ENCODE measurements around the gene FARS2. TPM values are rescaled to one million over a fixed set of nuclear protein-coding genes. Genes with fewer than 3 reads are reported as not detected.
"Not testable (repeated sequence)": the region's sequence is repeated elsewhere in the genome, so short reads cannot be mapped to it uniquely, and the experiment has no call there.

The FARS2 gene
- total and polyA plus RNA-seq, 2 of the 13 experiments (the other 11 are each of a cell fraction or from before 2014, with no cell fraction given): 15.4 to 26.0 TPM

GRCh38 chr6:5698318-5698717 lies 437.0 kb downstream of the FARS2 start:
- TF ChIP-seq TEF (CRISPR knock-in tag; IDR thresholded peaks at IDR 0.05) (no peak), ZNF577 (CRISPR knock-in tag; IDR thresholded peaks at IDR 0.05; ENCODE audit: borderline replicate concordance, low read depth) (no peak), ZNF513 (CRISPR knock-in tag; conservative IDR thresholded peaks at IDR 0.05) (no peak), PCBP2 (optimal IDR thresholded peaks at IDR 0.05; ENCODE audit: low read depth, low read length, poor library complexity, severe bottlenecking) (no peak), ZBTB43 (CRISPR knock-in tag; conservative IDR thresholded peaks at IDR 0.05) (no peak), FOXP1 (IDR thresholded peaks at IDR 0.05) (no peak), FOXP1 (CRISPR knock-in tag; IDR thresholded peaks at IDR 0.05) (no peak), ZNF224 (CRISPR knock-in tag; IDR thresholded peaks at IDR 0.05) (no peak), TMF1 (CRISPR knock-in tag; IDR thresholded peaks at IDR 0.05; ENCODE audit: low read depth) (no peak), ZNF703 (CRISPR knock-in tag; IDR thresholded peaks at IDR 0.05; ENCODE audit: borderline replicate concordance) (no peak), EED (CRISPR knock-in tag; IDR thresholded peaks at IDR 0.05) (no peak), KAT8 (CRISPR knock-in tag; IDR thresholded peaks at IDR 0.05) (no peak), ZNF724P (CRISPR knock-in tag; IDR thresholded peaks at IDR 0.05; ENCODE audit: borderline replicate concordance) (no peak), KAT7 (CRISPR knock-in tag; IDR thresholded peaks at IDR 0.05; ENCODE audit: borderline replicate concordance) (no peak), PRDM4 (CRISPR knock-in tag; IDR thresholded peaks at IDR 0.05; ENCODE audit: borderline replicate concordance) (no peak)
- in situ Hi-C loops (cut with HindIII; ENCODE audit: extremely low pct_ligation_motif_present, low pct_unique_long_range_greater_than_20kb): no loop called here
- BruUV-seq (replicated peaks): no TSS peak

GRCh38 chr6:5699064-5699463 lies 437.8 kb downstream of the FARS2 start:
- H3K4me2 ChIP-seq (ENCODE audit: low read depth, low read length); H3K27me3 ChIP-seq (ENCODE audit: control insufficient read depth in 1 of 2, insufficient read depth in 2 of 2, low read length in 2 of 2); CTCF ChIA-PET (ENCODE audit: low intra/inter-chr PET ratio, low total read pairs); H3K79me2 ChIP-seq (ENCODE audit: insufficient read depth, low read length); H3K36me3 ChIP-seq (replicated peaks in 1 of 2; ENCODE audit: control insufficient read depth in 1 of 2, insufficient read depth in 2 of 2, low read length in 2 of 2); ATAC-seq; H3K27ac ChIP-seq (ENCODE audit: extremely low read length, insufficient read depth, low read length); H4K20me1 ChIP-seq (ENCODE audit: insufficient read depth, low read length); in situ Hi-C loops (cut with HindIII; ENCODE audit: extremely low pct_ligation_motif_present, low pct_unique_long_range_greater_than_20kb); POLR2A ChIA-PET; H3K9ac ChIP-seq (ENCODE audit: insufficient read depth, low read depth, low read length); BruUV-seq (replicated peaks); H3K4me1 ChIP-seq (ENCODE audit: insufficient read depth, low read length); DNase-seq (ENCODE audit: low spot score); FAIRE-seq; intact Hi-C loops (cut with micrococcal nuclease; ENCODE audit: unreplicated experiment); H3K9me3 ChIP-seq (ENCODE audit: low read length); H3K4me3 ChIP-seq (replicated peaks in 1 of 3; ENCODE audit: insufficient read depth in 1 of 3, low read depth in 2 of 3, low read length in 3 of 3); H2AFZ ChIP-seq (ENCODE audit: low read length): not testable (repeated sequence)

More at GRCh38 chr6:5698318-5698717, 437.0 kb downstream of the FARS2 start:
- CTCF ChIA-PET (ENCODE audit: low intra/inter-chr PET ratio, low total read pairs): no interaction called here
- Histone ChIP-seq H3K36me3 (replicated peaks in 1 of 2; ENCODE audit: control insufficient read depth in 1 of 2, insufficient read depth in 2 of 2, low read length in 2 of 2) (no peaks in the 10 kb centered on the region), H3K4me1 (ENCODE audit: insufficient read depth, low read length) (no peaks in the 10 kb centered on the region), H3K4me3 (replicated peaks in 1 of 3; ENCODE audit: insufficient read depth in 1 of 3, low read depth in 2 of 3, low read length in 3 of 3) (no peak overlapping the region), H3K27me3 (ENCODE audit: control insufficient read depth in 1 of 2, insufficient read depth in 2 of 2, low read length in 2 of 2) (no peaks in the 10 kb centered on the region), H3K79me2 (ENCODE audit: insufficient read depth, low read length) (no peaks in the 10 kb centered on the region), H3K9me3 (ENCODE audit: low read length) (no peaks in the 10 kb centered on the region), H3K4me2 (ENCODE audit: low read depth, low read length) (no peak overlapping the region), H3K27ac (ENCODE audit: extremely low read length, insufficient read depth, low read length) (no peak overlapping the region), H2AFZ (ENCODE audit: low read length) (no peak overlapping the region), H4K20me1 (ENCODE audit: insufficient read depth, low read length) (no peaks in the 10 kb centered on the region), H3K9ac (ENCODE audit: insufficient read depth, low read depth, low read length) (no peak overlapping the region)
- intact Hi-C loops (cut with micrococcal nuclease; ENCODE audit: unreplicated experiment): no loop called here
- ATAC-seq (no peak), FAIRE-seq (no peak), DNase-seq (ENCODE audit: low spot score) (no peak)
- POLR2A ChIA-PET: no interaction called here
- 98% methylated on average over 4 of the region's 4 CpGs for whole genome bisulfite sequencing (ENCODE audit: low lambda C conversion rate)

Data from HepG2 (cell line).